Retinal pigment epithelial cell (primary cell): Measurements from ENCODE around the gene SELENON.

Experiments
- DNase-seq: peaks from one replicate; pipeline ENCODE4 v3.0.0-alpha.2; 2010; ENCODE audit warnings: low read depth
- H3K4me3 ChIP-seq: 2 replicates; pipeline ENCODE4 v1.5.1; 2011; ENCODE audit warnings: mild to moderate bottlenecking, low read length, control low read depth, moderate library complexity
- TF ChIP-seq, protein P1 (sequence below): conservative IDR thresholded peaks from 2 replicates; pipeline ENCODE4 v1.5.1; 2011; ENCODE audit warnings: low read depth, low read length, control low read depth, inconsistent platforms

Gene SELENON

DNA sequence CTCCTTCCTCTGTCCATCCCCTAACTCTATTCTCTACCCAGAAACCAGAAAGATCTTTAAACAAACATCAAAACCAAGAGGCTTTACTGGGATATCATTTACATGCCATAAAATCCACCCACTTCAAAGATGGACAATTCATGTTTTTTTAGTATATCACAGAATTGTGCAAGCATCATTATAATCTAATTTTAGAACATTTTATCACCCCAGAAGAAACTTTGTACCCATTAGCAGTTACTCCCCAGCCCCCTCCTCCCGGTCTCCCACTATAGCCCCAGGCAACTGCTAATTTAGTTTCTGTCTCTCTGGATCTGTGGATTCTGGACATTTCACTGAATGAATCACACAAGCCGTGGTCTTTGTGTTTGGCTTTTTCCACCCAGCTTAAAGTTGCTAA, 4.8 kb upstream of the SELENON start:
- TF ChIP-seq, protein P1, sequence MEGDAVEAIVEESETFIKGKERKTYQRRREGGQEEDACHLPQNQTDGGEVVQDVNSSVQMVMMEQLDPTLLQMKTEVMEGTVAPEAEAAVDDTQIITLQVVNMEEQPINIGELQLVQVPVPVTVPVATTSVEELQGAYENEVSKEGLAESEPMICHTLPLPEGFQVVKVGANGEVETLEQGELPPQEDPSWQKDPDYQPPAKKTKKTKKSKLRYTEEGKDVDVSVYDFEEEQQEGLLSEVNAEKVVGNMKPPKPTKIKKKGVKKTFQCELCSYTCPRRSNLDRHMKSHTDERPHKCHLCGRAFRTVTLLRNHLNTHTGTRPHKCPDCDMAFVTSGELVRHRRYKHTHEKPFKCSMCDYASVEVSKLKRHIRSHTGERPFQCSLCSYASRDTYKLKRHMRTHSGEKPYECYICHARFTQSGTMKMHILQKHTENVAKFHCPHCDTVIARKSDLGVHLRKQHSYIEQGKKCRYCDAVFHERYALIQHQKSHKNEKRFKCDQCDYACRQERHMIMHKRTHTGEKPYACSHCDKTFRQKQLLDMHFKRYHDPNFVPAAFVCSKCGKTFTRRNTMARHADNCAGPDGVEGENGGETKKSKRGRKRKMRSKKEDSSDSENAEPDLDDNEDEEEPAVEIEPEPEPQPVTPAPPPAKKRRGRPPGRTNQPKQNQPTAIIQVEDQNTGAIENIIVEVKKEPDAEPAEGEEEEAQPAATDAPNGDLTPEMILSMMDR: no peak
- no peak for DNase-seq
- no peak overlapping the region for H3K4me3 ChIP-seq

DNA sequence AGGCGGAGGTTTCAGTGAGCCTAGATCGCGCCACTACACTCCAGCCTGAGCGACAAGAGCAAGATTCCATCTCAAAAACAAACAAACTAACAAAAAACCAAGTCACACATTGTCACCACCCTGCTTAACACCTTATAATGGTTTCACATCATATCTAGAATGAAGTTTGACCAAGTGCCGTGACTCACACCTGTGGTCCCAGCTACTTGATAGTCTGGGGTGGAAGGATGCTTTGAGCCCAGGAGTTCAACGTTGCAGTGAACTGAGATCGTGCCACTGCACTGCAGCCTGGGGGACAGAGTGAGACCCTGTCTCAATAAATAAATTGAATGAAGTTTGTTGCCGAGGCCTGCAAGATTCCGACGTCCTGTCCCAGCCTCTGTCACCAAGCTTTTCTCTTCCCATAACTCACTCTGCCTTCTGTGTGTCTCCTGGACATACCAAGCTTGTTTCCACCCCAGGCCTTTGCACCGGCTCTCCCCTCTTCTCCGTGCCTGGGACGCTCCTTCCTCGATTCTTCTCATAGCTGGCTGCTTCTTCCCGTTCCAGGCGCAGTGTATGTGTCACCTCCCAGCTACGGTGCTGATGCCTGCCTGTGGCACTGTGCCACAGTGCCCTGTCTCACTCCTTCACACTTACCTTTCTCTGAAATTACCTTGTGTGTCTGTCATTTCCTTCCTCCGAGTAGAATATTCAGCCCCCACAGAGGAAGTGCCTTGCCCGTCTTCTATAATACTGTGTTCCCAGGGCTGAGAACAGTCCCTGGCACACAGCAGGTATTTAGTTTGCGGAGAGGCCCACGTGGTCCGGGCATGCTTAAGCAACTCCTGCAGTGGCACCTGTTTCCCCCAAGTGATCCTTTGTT, 3.8 kb upstream of the SELENON start:
- TF ChIP-seq, protein P1: no peak
- no peak overlapping the region for H3K4me3 ChIP-seq
- DNase-seq: no peak

DNA sequence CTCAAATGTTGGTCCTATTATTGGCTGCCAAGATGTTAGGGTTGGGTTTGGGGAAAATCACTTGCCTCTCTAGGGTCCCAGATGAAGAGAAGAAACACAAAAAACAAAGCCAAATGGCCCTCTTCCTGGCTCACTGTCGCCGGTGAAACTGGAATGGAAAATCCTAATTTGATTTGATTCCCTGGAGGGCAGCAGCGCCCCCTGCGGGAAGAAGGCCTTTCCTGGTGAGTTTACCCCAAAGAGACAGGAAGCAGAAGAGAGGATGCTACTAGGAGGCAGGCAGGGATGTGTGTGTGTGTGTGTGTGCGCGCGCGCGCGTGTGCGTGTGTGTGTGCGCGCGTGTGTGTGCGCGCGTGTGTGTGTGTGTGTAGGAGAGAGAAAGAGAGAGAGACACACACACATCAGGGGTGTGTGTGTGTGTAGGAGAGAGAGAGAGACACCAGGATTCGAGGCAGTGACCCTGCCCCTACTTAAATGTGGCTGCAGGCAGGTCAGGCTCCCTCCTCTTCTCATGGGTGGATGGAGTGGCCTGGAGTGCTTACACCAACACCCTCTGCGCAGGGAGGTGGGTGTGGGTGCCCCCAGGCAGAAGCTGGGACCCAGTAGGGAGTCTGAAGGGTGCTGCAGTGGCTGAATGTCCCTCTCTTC, 3.1 kb upstream of the SELENON start:
- TF ChIP-seq, protein P1: peak; percentile 86
- no peak for DNase-seq
- H3K4me3 ChIP-seq: no peak overlapping the region

DNA sequence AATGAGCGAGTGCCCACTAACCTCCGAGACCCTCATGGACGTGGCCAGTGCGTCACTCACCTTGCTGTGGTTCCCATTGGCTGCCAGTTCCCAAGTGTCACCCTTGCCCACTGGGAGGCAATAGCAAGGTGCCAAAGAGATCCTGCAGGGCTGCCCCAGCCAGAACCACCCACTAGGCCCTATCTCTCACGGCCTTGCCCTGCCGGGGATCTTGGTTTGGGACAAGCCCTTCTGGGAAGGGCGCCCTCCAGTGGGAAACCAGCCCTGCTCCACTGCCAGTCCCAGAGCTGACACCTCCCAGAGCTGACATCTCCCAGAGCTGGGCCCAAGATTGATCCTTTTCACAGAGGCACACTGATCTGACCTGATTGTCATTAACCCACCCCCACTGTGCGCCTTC, 2.1 kb upstream of the SELENON start:
- no peak overlapping the region for H3K4me3 ChIP-seq
- no peak for DNase-seq
- TF ChIP-seq, protein P1: peak; percentile 75

DNA sequence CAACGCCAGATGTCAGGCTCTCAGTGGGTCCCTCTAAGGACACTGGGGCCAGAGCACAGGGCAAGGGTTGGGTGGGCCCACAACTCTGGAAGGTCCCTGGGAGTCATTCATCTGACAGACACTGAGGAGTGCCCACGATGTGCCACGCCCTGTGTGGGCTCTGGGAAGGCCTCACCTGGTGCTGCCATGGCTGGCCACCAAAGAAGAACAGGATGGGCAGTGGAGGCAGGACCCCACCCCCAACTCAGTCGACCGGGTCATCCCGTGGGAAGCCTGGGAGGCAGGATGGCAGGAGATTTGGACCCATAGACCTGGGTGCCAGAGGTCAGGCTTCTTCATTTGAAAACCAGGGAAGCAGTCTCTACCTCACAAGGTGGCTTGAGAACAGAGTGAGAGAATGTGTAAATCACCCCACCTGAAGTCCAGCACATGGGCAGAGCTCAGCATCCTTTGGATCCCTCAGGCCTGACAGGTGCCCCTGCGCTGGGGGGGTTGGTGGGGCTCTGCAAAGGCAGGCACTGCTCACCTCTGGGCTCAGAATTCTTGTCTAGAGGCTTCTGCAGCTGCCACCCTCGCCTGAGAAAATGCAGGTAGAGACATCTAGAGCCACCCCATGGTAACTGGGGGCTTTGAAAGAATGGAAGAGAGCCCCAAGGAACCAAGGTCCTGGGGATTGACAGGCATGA, 1.2 kb upstream of the SELENON start:
- H3K4me3 ChIP-seq: no peak overlapping the region
- TF ChIP-seq, protein P1: no peak
- DNase-seq: no peak

DNA sequence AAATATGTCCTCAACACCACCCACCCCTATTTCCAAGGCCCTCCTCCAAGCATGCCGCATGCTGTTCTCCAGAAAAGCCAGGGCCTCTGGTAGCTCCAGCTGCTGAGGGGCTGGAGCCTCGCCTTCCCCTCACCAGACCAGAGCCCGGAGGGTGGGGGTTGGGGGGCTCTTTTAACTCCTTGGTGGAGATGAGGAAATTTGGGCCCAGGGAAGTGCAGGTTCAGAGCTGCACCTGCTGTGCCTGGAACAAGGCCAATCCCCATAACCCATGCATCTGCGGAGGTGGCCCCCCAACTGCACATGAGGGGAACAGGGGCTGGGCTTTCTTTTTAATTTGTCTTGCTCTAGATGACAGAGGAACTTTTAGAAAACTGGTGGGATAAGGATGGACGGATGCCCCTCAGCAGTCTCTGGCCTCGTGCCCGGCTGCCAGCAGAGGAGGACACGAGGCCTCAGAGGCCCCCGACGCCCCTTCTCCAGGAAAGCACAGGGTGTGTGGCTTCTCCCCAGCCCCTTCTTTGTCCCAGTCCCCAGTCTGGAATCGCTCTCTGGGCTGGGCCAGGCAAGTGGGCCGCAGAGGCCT, 550 bp upstream of the SELENON start:
- peak overlapping the region; percentile 47 for H3K4me3 ChIP-seq
- no peak for DNase-seq
- TF ChIP-seq, protein P1: no peak
